Prostate gland (tissue), 2 donors: ENCODE data around the gene PPA1. TPM values are rescaled to one million over a fixed set of nuclear protein-coding genes. Genes with fewer than 3 reads are reported as not detected.

ENCODE experiments used
- DNase-seq: peaks from one replicate; pipeline ENCODE4 v3.0.0-alpha.2; 2019; ENCODE audit warnings: low spot score
- H3K27ac ChIP-seq, 2 donors: fragments of 200-600 bp; sonication (generic); 2 replicates each; pipeline ENCODE4 v1.5.1; 2017 to 2019
- H3K27me3 ChIP-seq: fragments of 200-600 bp; sonication (generic); replicated peaks from 2 replicates; pipeline ENCODE4 v1.5.1; 2019; ENCODE audit not compliant: insufficient read depth
- H3K36me3 ChIP-seq, 2 donors: fragments of 200-600 bp; sonication (generic); 1 replicate in 1 of 2; 2 replicates in 1 of 2; pipeline versions ENCODE4 v1.5.1 to v1.8.1; 2017 to 2019
- H3K4me1 ChIP-seq: fragments of 200-600 bp; sonication (generic); replicated peaks from 2 replicates; pipeline ENCODE4 v1.5.1; 2019
- H3K4me3 ChIP-seq, 2 donors: fragments of 200-600 bp; sonication (generic); 2 replicates each; pipeline ENCODE4 v1.5.1; 2017 to 2019
- H3K9me3 ChIP-seq: fragments of 200-600 bp; sonication (generic); 2 replicates; pipeline ENCODE4 v1.5.1; 2017
- CTCF ChIP-seq, 4 experiments: fragments of 200-600 bp in 2 of 4; fragments of 450-650 bp in 2 of 4; sonication (generic) in 2 of 4; IDR thresholded peaks; 1 replicate in 3 of 4; 2 replicates in 1 of 4; pipeline ENCODE4 v1.5.1; 2016 to 2019; ENCODE audit warnings: antibody characterized with exemption in 4 of 4, mild to moderate bottlenecking in 2 of 4, moderate library complexity in 2 of 4
- POLR2A ChIP-seq: fragments of 450-650 bp; IDR thresholded peaks from one replicate; pipeline ENCODE4 v1.6.1; 2016; ENCODE audit warnings: antibody characterized with exemption, mild to moderate bottlenecking
- POLR2AphosphoS5 ChIP-seq: sonication (generic); formaldehyde crosslinking; IDR thresholded peaks from one replicate; pipeline ENCODE4 v1.6.1; 2017; ENCODE audit warnings: antibody characterized with exemption
- WGBS: methylation state at CpG from one replicate; pipeline ENCODE4 v1.1.5; 2018; 5-methylcytosine and 5-hydroxymethylcytosine counted together
- intact Hi-C: fragments of 100-400 bp; cut with DNase I; formaldehyde crosslinking; loops from one replicate; pipeline ENCODE4 v1.14.2; 2022
- total RNA-seq, 2 donors: library from RNA; depleted of rRNA; stranded (reverse); fragments of >200 nt; gene quantifications; one replicate each; pipeline ENCODE4 v1.1.0, GENCODE V29; 2016

PPA1 gene
- total RNA-seq, 2 donors from 2014 or later, result 79.4 to 109 TPM

GRCh38 chr10:70212879-70213278 lies 20.4 kb downstream of the PPA1 start:
- Histone ChIP-seq H3K4me1 (no peaks in the 10 kb centered on the region), H3K27ac (no peak overlapping the region), H3K4me3 (no peak overlapping the region), H3K9me3 (no peaks in the 10 kb centered on the region), H3K27me3 (no peaks in the 10 kb centered on the region), H3K36me3 (no peaks in the 10 kb centered on the region)
- no peak for DNase-seq
- intact Hi-C loops, result loop anchor here (10.0 kb wide), 1 partner anchor 542 kb away; no protein-coding TSS in a partner anchor
- TF ChIP-seq POLR2A (no peak), CTCF (IDR thresholded peaks at IDR 0.05) (no peak), POLR2AphosphoS5 (no peak)
- 100% methylated on average over 1 of the region's 1 CpG for WGBS

- TF ChIP-seq POLR2A, result no peak
- DNase-seq, result no peak
- no peaks in the 10 kb centered on the region for H3K9me3 ChIP-seq
- H3K27me3 ChIP-seq, result no peaks in the 10 kb centered on the region
- intact Hi-C loops, result loop anchor here (10.0 kb wide), 1 partner anchor 543 kb away; no protein-coding TSS in a partner anchor
- no peak overlapping the region for H3K27ac ChIP-seq
- H3K4me1 ChIP-seq, result no peaks in the 10 kb centered on the region
- no peak overlapping the region for H3K4me3 ChIP-seq
- H3K36me3 ChIP-seq, result no peaks in the 10 kb centered on the region
Measured at GRCh38 chr10:70212277-70212676, 21.0 kb downstream of the PPA1 start.

- DNase-seq, result no peak
- Histone ChIP-seq H3K27me3 (no peaks in the 10 kb centered on the region), H3K9me3 (no peaks in the 10 kb centered on the region), H3K4me3 (no peak overlapping the region), H3K4me1 (no peaks in the 10 kb centered on the region), H3K27ac (no peak overlapping the region), H3K36me3 (peaks cover 0 to 6% of the 10 kb centered on the region in 2 donors)
- intact Hi-C loops, result no loop called here
- 90% methylated on average over 5 of the region's 5 CpGs for WGBS
- TF ChIP-seq POLR2AphosphoS5 (no peak), POLR2A (no peak), CTCF (IDR thresholded peaks at IDR 0.05) (no peak)
Measured at GRCh38 chr10:70206762-70207161, 26.5 kb downstream of the PPA1 start.

- intact Hi-C loops, result no loop called here
- peaks cover 0 to 6% of the 10 kb centered on the region in 2 donors for H3K36me3 ChIP-seq
Measured at GRCh38 chr10:70201105-70201504, 32.1 kb downstream of the PPA1 start.

GRCh38 chr10:70198696-70199466 lies 34.3 kb downstream of the PPA1 start:
- Histone ChIP-seq H3K27ac (no peak overlapping the region), H3K36me3 (peaks cover 0 to 6% of the 10 kb centered on the region in 2 donors)
- intact Hi-C loops, result no loop called here

More at GRCh38 chr10:70201105-70201504, 32.1 kb downstream of the PPA1 start:
- WGBS, result 94% methylated on average over 1 of the region's 1 CpG
- Histone ChIP-seq H3K27me3 (no peaks in the 10 kb centered on the region), H3K9me3 (no peaks in the 10 kb centered on the region), H3K4me3 (no peak overlapping the region), H3K4me1 (no peaks in the 10 kb centered on the region), H3K27ac (no peak overlapping the region)
- DNase-seq, result no peak
- no peak for TF ChIP-seq POLR2AphosphoS5
- no peak for TF ChIP-seq CTCF (IDR thresholded peaks at IDR 0.05)

More at GRCh38 chr10:70198696-70199466, 34.3 kb downstream of the PPA1 start:
- Histone ChIP-seq H3K9me3 (no peaks in the 10 kb centered on the region), H3K4me1 (no peaks in the 10 kb centered on the region), H3K4me3 (no peak overlapping the region), H3K27me3 (no peaks in the 10 kb centered on the region)
- TF ChIP-seq POLR2AphosphoS5 (no peak), CTCF (IDR thresholded peaks at IDR 0.05) (no peak), POLR2A (no peak)
- DNase-seq, result no peak
- 96% methylated on average over 5 of the region's 5 CpGs for WGBS
